SJCRH30 (cell line): ENCODE data around the gene LYST. TPM values are rescaled to one million over a fixed set of nuclear protein-coding genes. Genes with fewer than 3 reads are reported as not detected.

Source experiments
- DNase-seq, 2 experiments: peaks; one replicate each; pipeline ENCODE4 v3.0.0-alpha.2; 2015 to 2020
- H3K27ac ChIP-seq: fragments of 250-450 bp; sonication (Bioruptor Pico); 2 replicates; pipeline ENCODE4 v1.5.1; 2020; ENCODE audit warnings: mild to moderate bottlenecking, moderate library complexity
- H3K27me3 ChIP-seq: fragments of 250-450 bp; sonication (Bioruptor Pico); 2 replicates; pipeline ENCODE4 v1.5.1; 2020; ENCODE audit warnings: mild to moderate bottlenecking, moderate library complexity
- H3K36me3 ChIP-seq: fragments of 250-450 bp; sonication (Bioruptor Pico); 2 replicates; pipeline ENCODE4 v1.5.1; 2020; ENCODE audit warnings: mild to moderate bottlenecking, moderate library complexity
- H3K4me1 ChIP-seq: fragments of 250-450 bp; sonication (Bioruptor Pico); 2 replicates; pipeline ENCODE4 v1.5.1; 2020; ENCODE audit warnings: mild to moderate bottlenecking, moderate library complexity
- H3K4me3 ChIP-seq: fragments of 250-450 bp; sonication (Bioruptor Pico); 2 replicates; pipeline ENCODE4 v1.5.1; 2020; ENCODE audit warnings: mild to moderate bottlenecking, moderate library complexity
- H3K9me3 ChIP-seq: fragments of 250-450 bp; sonication (Bioruptor Pico); replicated peaks from 2 replicates; pipeline ENCODE4 v1.5.1; 2020; ENCODE audit warnings: mild to moderate bottlenecking, moderate library complexity
- total RNA-seq: library from RNA; depleted of rRNA; stranded (reverse); fragments of >200 nt; shearing (Covaris generic); gene quantifications from 2 replicates; pipeline ENCODE4 v1.2.3, GENCODE V29; 2014

The LYST gene
- total RNA-seq, 1 experiment from 2014 or later: 2.3 TPM

DNA sequence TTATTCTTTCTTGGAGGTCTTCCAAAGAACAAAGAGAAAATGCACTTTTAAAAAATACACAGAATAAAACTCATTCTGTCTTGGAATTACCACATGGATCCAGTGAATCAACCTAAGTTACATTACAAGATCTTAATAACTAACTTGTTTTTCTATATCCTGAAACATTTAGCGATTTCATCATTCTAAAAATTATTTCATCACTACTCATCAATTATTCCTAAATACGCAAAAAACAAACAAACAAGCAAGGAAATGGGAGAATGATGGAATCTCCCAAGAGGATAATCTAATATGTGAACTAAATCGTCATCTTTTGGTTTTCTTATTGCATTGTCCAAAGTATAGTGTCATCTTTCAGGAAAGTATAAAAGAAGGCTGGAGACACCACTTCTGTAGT is 178.6 kb downstream of the LYST start:
- no peaks in the 10 kb centered on the region; the same call in 1 of the 2 replicates for H3K4me1 ChIP-seq
- H3K36me3 ChIP-seq: no peaks in the 10 kb centered on the region
- H3K27me3 ChIP-seq: no peaks in the 10 kb centered on the region
- DNase-seq: no peak
- no peak overlapping the region for H3K4me3 ChIP-seq
- H3K27ac ChIP-seq: no peak overlapping the region
- H3K9me3 ChIP-seq: no peaks in the 10 kb centered on the region

DNA sequence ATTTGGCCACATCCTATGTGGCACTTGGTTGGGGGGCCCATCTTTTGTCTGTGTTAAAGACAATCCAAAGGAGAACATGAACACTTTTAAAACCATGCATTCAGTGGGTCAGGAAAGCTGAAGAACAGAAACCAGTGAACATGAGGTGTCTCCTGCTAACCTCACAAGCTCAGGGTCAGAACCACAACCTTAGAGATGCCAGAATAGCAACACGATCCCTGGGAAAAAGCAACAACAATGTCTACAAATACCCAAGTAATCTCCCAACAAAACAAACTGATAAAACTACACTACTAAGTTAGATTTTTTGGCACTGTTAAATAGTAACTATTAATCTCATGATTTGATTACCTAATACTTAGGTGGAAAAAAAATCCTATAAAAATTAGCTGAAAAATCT is 183.1 kb downstream of the LYST start:
- DNase-seq: no peak
- H3K4me3 ChIP-seq: no peak overlapping the region
- no peaks in the 10 kb centered on the region for H3K27me3 ChIP-seq
- no peak overlapping the region for H3K27ac ChIP-seq
- no peaks in the 10 kb centered on the region; the same call in 1 of the 2 replicates for H3K4me1 ChIP-seq
- H3K36me3 ChIP-seq: no peaks in the 10 kb centered on the region
- H3K9me3 ChIP-seq: no peaks in the 10 kb centered on the region

DNA sequence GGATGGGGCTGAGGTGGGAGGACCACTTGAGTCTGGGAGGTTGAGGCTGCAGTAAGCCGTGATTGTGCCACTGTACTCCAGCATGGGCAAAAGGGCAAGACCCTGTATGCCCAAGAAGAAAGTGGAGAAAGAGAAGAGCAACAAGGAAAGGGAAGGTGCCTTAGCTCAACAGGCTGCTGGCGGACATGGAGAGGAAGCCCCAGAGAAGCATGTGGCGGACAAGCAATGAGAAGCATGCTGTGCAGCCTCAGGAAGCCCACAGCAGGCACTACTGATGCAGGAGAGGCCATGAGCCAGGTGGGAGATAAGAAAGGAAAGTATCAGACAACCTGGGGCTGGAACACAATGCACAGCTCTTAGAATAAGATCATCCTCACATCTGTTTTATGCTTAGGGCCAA is 184.5 kb downstream of the LYST start:
- no peak overlapping the region for H3K27ac ChIP-seq
- H3K4me3 ChIP-seq: no peak overlapping the region
- H3K9me3 ChIP-seq: no peaks in the 10 kb centered on the region
- no peaks in the 10 kb centered on the region for H3K4me1 ChIP-seq
- no peaks in the 10 kb centered on the region for H3K27me3 ChIP-seq
- DNase-seq: no peak
- no peaks in the 10 kb centered on the region for H3K36me3 ChIP-seq

DNA sequence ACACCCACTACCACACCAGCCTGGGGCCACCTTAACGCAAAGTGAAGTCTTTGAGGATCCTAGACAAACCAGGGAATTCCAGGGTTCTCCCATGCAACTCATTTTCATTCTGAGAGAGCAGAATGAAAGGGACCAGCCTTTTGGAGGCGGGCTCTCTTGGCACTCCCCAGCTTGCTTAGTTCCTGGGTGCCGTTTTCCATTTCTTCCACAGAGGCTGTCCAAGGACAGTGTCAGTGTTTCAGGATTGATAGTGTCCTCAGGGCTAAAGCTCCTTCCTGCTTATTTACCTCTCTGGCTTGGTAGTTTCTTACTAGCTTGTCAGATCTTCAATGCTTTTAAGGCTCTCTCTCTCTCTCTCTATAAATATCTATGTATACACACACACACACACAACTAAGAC is 187.1 kb downstream of the LYST start:
- no peak for DNase-seq
- H3K4me3 ChIP-seq: no peak overlapping the region
- H3K27ac ChIP-seq: no peak overlapping the region
- no peaks in the 10 kb centered on the region for H3K4me1 ChIP-seq
- H3K36me3 ChIP-seq: no peaks in the 10 kb centered on the region
- H3K9me3 ChIP-seq: no peaks in the 10 kb centered on the region
- no peaks in the 10 kb centered on the region for H3K27me3 ChIP-seq

DNA sequence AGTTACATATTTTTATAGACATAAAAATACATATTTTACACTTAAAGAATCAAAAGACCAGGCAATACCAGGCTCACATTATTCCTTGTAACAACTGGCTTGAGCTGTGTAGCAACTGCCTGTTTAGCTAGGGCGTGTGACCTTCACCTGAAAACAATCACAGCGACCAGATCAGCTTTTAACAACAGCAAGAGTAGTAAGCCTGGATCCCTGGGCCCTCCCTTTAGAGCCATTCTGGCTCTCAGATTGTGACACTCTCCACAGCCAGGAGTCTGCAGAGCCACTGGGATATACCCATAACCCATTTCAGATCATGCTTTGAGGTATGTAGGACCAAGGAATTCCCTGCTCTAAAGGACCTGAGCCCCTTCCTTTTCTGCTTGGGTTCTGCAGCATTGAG is 187.7 kb downstream of the LYST start:
- Histone ChIP-seq H3K4me3 (no peak overlapping the region), H3K27me3 (no peaks in the 10 kb centered on the region), H3K4me1 (no peaks in the 10 kb centered on the region), H3K9me3 (no peaks in the 10 kb centered on the region), H3K27ac (no peak overlapping the region), H3K36me3 (no peaks in the 10 kb centered on the region)
- no peak for DNase-seq

DNA sequence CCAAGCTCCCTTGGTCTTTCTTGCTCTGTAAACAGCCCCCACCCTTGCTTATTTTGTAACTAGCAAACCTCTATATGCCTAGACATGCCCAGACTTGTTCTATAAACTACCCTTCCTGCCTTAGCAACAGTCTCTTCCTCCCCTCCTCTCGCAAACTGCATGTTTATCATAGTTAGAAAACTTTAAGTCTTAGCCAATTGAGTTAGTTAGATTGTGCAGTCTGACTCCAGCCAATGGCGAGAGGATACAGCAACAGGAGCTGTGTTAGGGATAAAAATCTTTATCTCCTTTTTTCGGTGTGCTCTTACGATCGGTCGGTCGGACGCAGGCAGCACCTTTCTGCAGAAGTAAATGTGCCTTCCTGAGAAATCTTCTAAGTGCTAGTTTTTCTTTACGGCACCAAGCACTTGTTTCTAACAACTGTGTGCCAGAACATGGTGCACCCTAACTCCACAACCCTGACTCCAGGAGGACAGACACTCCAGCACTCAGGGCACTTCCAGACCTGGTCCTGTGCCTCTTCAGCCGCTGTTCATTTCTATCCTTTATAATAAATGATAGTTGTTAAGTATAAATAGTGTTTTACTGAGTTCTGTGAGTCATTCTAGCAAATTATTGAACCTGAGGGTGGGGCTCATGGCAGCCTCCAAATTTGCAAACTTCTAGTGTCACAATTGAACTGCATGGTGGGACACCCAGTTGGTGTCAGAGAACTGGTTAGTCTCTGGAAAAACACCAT is 191.4 kb downstream of the LYST start:
- no peak overlapping the region for H3K4me3 ChIP-seq
- H3K4me1 ChIP-seq: no peaks in the 10 kb centered on the region
- H3K27me3 ChIP-seq: no peaks in the 10 kb centered on the region
- no peaks in the 10 kb centered on the region for H3K9me3 ChIP-seq
- no peak overlapping the region for H3K27ac ChIP-seq
- no peaks in the 10 kb centered on the region for H3K36me3 ChIP-seq
- no peak for DNase-seq

DNA sequence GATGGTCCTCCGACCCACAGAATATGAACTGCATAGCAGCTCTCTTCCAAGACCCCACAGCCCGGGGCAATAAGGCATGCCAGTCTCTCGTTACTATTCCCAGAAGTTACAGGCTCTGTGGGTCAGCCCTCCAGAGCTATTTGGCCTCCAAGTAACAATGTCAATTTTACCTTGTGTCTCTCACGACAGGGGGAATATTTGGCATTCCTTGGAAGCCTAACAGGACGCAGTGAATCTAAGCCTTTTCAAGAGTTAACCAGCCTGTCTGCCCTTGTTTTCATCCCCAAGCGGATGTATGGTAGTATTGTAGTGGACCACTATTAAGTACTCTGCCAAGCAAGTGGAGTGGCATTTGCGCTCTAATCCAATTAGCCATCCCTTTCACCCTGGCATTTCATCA is 192.7 kb downstream of the LYST start:
- no peaks in the 10 kb centered on the region; the same call in 1 of the 2 replicates for H3K9me3 ChIP-seq
- H3K27me3 ChIP-seq: no peaks in the 10 kb centered on the region
- H3K4me3 ChIP-seq: no peak overlapping the region
- no peaks in the 10 kb centered on the region for H3K36me3 ChIP-seq
- no peaks in the 10 kb centered on the region for H3K4me1 ChIP-seq
- no peak for DNase-seq
- H3K27ac ChIP-seq: no peak overlapping the region

DNA sequence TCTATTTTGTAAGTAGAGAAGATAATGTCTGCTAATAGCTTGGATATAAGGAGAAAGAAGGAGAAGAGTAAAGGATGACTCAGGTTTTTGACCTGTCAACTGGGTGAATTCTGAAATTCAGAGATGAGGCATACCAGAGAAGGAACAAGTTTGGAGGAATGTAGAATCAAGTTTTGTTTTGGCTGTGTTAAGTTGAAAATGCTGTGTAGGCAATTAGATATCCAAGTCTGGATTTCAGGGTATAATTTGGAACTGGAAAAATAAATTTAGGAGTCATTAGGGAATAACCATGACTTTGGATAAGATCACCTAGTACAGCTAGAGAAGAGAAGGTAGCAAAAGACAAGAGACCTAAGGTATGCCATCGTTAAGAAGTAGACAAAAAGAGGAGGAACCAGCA is 194.7 kb downstream of the LYST start:
- Histone ChIP-seq H3K9me3 (no peaks in the 10 kb centered on the region; the same call in 1 of the 2 replicates), H3K4me3 (no peak overlapping the region), H3K27ac (no peak overlapping the region), H3K27me3 (no peaks in the 10 kb centered on the region), H3K4me1 (no peaks in the 10 kb centered on the region), H3K36me3 (no peaks in the 10 kb centered on the region)
- no peak for DNase-seq

DNA sequence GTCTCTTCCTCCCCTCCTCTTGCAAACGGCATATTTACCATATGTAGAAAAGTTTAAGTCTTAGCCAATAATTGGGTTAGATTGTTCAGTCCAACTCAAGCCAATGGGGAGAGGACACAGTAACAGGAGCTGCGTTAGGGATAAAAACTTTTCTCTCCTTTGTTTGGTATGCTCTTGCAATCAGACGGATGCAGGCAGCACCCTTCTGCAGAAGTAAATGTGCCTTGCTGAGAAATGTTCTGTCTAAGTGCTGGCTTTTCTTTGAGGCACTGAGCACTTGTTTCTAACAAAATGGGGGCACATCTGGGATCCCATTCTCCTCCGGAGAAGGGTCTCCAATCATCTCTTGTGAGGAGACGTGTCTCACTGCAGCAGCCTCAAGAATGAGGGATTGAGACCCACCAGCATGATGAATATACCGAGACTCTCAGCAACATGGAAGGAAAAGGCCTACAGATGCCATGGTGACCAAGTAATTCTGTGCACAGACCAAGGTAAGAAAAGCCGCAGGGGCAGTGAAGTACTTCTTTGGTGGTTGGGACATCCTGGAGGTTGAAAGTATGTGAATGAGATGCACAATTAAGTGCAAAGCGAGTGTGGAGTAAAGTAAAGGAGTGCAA is 196.4 kb downstream of the LYST start:
- H3K4me3 ChIP-seq: no peak overlapping the region
- H3K36me3 ChIP-seq: no peaks in the 10 kb centered on the region
- H3K27ac ChIP-seq: no peak overlapping the region
- no peaks in the 10 kb centered on the region for H3K4me1 ChIP-seq
- H3K9me3 ChIP-seq: no peaks in the 10 kb centered on the region; the same call in 1 of the 2 replicates
- no peak for DNase-seq
- no peaks in the 10 kb centered on the region for H3K27me3 ChIP-seq

DNA sequence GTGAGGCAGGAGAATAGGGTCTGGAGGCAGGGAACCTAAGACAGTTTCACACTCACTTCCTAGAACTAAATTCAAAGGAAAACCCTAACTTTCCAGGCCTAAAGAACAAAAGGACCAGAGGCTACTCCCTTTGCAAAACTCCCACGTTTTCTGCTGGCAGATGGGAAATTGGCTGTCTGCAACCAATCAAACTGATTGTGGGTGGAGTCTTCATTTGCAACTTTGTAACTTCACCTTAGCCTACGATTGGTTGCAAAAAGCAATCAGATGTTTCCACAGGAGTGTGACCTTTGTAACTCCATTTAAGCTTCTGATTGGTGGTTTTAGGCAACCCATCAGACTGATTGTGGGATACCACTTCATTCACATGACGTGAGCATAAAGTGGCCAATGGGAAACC is 197.4 kb downstream of the LYST start:
- H3K4me3 ChIP-seq: no peak overlapping the region
- no peaks in the 10 kb centered on the region; the same call in 1 of the 2 replicates for H3K9me3 ChIP-seq
- H3K4me1 ChIP-seq: no peaks in the 10 kb centered on the region
- no peaks in the 10 kb centered on the region for H3K36me3 ChIP-seq
- no peaks in the 10 kb centered on the region for H3K27me3 ChIP-seq
- DNase-seq: no peak
- no peak overlapping the region for H3K27ac ChIP-seq

DNA sequence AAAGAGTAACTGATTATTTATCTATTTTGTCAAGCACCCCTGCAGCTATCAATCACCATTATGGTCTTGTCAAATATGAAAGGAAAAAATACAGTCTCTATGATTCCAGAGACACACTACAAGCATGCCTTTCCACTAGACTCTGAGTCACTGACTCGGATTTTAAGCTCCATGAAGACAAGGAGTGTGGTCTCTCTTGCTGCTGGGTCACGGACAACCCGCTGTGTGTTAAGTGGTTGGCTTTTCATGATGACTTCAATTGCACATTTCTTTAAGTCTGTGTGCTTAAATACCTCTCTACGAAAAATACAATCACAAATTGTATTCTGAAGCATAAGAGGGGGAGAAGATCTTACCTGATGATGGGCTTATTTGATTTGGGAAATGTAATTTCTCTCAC is 203.1 kb downstream of the LYST start:
- H3K36me3 ChIP-seq: no peaks in the 10 kb centered on the region
- no peak overlapping the region for H3K4me3 ChIP-seq
- no peaks in the 10 kb centered on the region for H3K27me3 ChIP-seq
- no peaks in the 10 kb centered on the region for H3K9me3 ChIP-seq
- DNase-seq: no peak
- H3K4me1 ChIP-seq: no peaks in the 10 kb centered on the region
- H3K27ac ChIP-seq: no peak overlapping the region

DNA sequence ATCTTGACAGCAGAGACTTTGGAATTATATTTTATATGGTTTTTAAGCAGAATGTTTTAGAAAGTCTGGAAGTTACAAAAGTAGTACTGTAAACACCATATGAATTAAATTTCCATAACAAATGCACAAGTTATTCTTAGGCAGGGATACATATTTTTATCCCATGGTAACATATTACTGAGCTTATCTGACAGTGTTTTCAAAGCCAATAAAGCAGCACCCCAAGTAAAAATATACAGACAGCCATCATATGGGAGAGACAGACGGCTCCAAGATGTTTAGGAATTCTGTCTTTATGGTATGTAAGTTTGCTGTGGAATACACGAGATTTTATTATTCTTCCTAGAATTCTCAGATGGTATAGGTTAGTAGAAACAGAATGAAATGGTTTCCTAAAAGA is 205.1 kb downstream of the LYST start:
- Histone ChIP-seq H3K4me3 (no peak overlapping the region), H3K9me3 (no peaks in the 10 kb centered on the region), H3K27me3 (no peaks in the 10 kb centered on the region), H3K36me3 (no peaks in the 10 kb centered on the region), H3K27ac (no peak overlapping the region), H3K4me1 (peaks cover 7% of the 10 kb centered on the region; the same call in 1 of the 2 replicates)
- no peak for DNase-seq

DNA sequence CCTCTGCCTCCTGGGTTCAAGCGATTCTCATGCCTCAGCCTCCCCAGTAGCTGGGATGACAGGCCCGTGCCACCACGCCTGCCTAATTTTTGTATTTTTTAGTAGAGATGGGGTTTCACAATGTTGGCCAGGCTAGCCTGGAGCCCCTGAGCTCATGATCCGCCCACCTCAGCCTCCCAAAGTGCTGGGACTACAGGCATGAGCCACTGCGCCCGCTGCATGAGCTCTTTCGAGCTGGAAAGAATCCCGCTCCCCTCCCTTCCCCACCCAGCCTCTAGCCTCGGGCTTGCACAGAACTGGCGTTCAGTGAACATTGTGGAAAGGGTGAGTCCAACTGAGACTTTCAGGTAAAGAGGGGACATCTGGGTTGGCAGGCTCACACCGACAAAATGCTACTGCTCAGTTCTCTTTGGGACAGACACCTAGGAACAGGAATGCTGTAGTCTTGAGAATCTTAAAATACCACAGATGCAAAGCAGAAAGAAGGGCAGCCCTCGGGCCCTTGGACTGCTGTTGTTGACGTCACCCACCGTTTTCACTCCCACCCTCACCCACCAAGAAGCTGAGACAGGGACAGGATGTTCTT is 207.4 kb downstream of the LYST start:
- Histone ChIP-seq H3K36me3 (no peaks in the 10 kb centered on the region), H3K27me3 (no peaks in the 10 kb centered on the region), H3K4me3 (no peak overlapping the region), H3K9me3 (no peaks in the 10 kb centered on the region), H3K4me1 (peaks cover 7% of the 10 kb centered on the region; the same call in 1 of the 2 replicates), H3K27ac (no peak overlapping the region)
- DNase-seq: no peak

DNA sequence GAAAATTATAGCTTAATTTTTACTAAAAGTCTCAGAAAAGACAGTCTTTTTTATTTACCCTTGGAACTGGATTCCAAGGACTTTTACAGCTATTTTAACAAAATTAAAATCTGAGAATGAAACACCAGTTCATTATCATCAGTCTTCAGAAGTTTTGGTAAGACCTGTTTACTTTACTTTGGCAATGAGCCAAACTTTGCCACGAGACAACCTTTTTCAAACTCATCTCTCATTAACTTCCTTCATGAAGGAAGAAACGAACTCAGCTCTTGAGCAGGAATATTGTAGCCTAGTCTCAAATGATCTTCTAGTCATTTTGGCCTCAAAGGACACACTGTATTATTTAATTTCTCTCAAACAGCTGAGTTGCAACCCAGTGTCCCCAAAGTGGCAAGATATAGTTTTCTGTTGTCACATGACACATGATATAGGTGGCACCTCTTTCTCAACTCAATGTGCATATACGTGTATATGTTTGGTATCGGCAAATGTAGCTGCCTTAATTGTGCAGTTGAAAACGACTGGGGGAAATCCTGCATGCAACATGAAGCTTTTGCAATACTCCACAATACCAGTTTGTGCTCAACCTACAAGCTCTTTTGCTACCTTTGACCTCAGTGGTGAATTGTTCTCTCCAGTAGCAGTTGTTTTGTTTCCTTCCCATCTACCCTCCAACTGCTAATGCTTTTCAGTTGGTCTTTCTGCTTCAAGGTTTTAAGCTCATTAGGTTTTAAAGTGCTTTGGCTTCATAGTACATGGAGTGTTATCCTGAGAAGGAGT is 208.8 kb downstream of the LYST start:
- no peak overlapping the region for H3K4me3 ChIP-seq

DNA sequence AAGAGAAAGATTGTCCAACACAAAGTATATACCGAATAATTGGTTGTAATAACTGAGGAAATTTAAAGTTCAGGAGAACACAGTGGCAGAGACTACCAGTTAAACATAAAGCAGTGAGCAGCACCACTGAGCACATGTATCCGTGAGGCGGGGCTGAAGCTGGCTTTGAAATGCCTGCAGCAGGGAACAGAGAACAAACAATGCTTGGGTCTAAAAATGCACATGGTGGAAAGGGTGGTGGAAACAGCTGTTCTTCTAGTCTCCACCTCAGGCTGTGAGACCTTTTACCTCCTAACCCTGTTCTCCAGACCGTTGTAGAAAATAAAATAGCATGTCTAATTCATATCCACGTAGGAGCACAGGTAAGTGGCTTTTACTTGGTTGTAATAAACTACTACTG is 209.4 kb downstream of the LYST start:
- H3K4me3 ChIP-seq: no peak overlapping the region
- peak; percentile 17 to 49 for DNase-seq

More for the DNA sequence above, 208.8 kb downstream of the LYST start:
- no peaks in the 10 kb centered on the region for H3K9me3 ChIP-seq
- H3K36me3 ChIP-seq: no peaks in the 10 kb centered on the region
- peak in 1 of 2 experiments; percentile 24 for DNase-seq
- no peaks in the 10 kb centered on the region for H3K27me3 ChIP-seq
- peaks cover 7% of the 10 kb centered on the region; the same call in 1 of the 2 replicates for H3K4me1 ChIP-seq
- H3K27ac ChIP-seq: no peak overlapping the region

More for the DNA sequence above, 209.4 kb downstream of the LYST start:
- peaks cover 7% of the 10 kb centered on the region; the same call in 1 of the 2 replicates for H3K4me1 ChIP-seq
- no peaks in the 10 kb centered on the region for H3K27me3 ChIP-seq
- no peak overlapping the region for H3K27ac ChIP-seq
- H3K9me3 ChIP-seq: no peaks in the 10 kb centered on the region
- H3K36me3 ChIP-seq: no peaks in the 10 kb centered on the region
